GM23248 (cell line): ENCODE results near the gene FILIP1.

Experiments used
- EZH2 ChIP-seq: fragments of 200-600 bp; sonication (generic); IDR thresholded peaks from 2 replicates; pipeline ENCODE4 v1.6.1; 2018; ENCODE audit warnings: antibody characterized with exemption, mild to moderate bottlenecking; ENCODE audit not compliant: insufficient read depth, poor library complexity, severe bottlenecking
- EZH2phosphoT487 ChIP-seq: fragments of 200-600 bp; sonication (generic); IDR thresholded peaks from 2 replicates; pipeline ENCODE4 v1.6.1; 2018; ENCODE audit warnings: antibody characterized with exemption, moderate library complexity, mild to moderate bottlenecking, low read depth; ENCODE audit not compliant: insufficient read depth

GRCh38 chr6:75531174-75531573, 37.6 kb upstream of the FILIP1 start:
- no peak for TF ChIP-seq EZH2phosphoT487
- TF ChIP-seq EZH2, result no peak
